HG03575 (cell line): ENCODE data around the gene BNIPL.

Experiments
- ATAC-seq: cut with Tn5 transposase; IDR thresholded peaks from one replicate; pipeline ENCODE4 v1.9.1; 2021; ENCODE audit not compliant: unreplicated experiment, insufficient number of reproducible peaks, low FRiP score; ENCODE audit errors: extremely low read depth

Gene BNIPL

DNA sequence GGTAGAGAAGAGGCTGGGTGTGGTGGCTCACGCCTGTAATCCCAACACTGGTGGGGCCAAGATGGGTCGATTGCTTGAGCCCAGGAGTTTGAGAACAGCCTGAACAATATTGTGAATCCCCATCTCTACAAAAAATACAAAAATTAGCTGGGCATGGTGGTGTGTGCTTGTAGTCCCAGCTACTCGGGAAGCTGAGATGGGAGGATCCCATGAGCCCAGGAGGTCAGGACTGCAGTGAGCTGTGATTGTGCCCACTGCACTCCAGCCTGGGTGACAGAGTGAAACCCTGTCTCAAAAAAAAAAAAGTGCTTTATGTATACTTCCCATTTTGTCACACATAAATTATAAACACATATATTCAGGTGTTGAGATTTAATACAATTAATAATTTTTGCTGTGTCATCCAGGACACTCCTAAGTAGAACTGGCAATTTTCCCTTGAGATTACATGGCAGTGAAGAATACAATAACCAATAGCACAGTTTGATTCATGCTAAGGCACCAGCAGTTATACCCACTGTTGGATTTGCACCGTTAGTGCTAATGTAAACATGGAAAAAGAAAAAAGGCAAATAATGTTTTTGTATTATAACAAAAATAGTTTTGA is 49.7 kb downstream of the BNIPL start:
- no peak for ATAC-seq
